ENCODE measurements around the gene CDCA8. TPM values are rescaled to one million over a fixed set of nuclear protein-coding genes. Genes with fewer than 3 reads are reported as not detected.

The CDCA8 gene
- total and polyA plus RNA-seq, 2 of the 8 experiments (the other 6 are each of a cell fraction or from before 2014, with no cell fraction given), result 43.9 to 46.2 TPM

DNA sequence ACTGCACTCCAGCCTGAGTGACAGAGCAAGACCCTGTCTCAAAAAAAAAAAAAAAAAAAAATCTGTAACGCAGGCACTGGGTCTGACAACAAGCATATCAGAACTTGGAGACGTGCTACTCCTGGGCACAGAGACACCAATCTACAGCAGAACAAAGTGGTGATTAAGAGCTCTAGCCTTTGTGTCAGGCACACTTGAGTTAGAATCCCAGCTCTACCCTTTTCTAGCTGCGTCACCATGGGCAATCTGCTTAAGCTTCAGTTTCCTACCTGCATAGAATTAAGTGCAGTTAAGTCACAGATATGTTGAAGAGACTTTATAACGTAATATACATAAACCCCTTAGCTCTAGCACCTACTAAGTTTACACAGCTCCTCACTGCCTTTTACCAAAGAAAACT, 3.4 kb upstream of the CDCA8 start:
- no peak overlapping the region for H3K14ac ChIP-seq (ENCODE audit: insufficient read length)
- peaks cover 0 to 1% (median 0%) of the 10 kb centered on the region in 4 experiments; a peak in 1 of 7 replicates for H3K27me3 ChIP-seq (replicated peaks in 1 of 4; ENCODE audit: control insufficient read depth in 3 of 4, extremely low read depth in 1 of 4, insufficient read depth in 3 of 4, low read length in 3 of 4)
- no peak overlapping the region for H3K56ac ChIP-seq (replicated peaks; ENCODE audit: insufficient read length, low read depth, low read length)
- H2BK20ac ChIP-seq (ENCODE audit: low read length), result no peak overlapping the region
- FAIRE-seq (no peak), DNase-seq (ENCODE audit: low read depth in 1 of 2, low spot score in 2 of 2) (no peak)
- no peak overlapping the region for H4K8ac ChIP-seq (ENCODE audit: extremely low read depth, insufficient read depth, low read length)
- no peaks in the 10 kb centered on the region for H3K9me3 ChIP-seq (ENCODE audit: insufficient read depth in 2 of 2, low read depth in 1 of 2, low read length in 1 of 2)
- no peak overlapping the region for H3K27ac ChIP-seq (ENCODE audit: low read depth, low read length)
- H2AFZ ChIP-seq (ENCODE audit: low read length), result no peak overlapping the region
- no peak overlapping the region for H2AK5ac ChIP-seq (ENCODE audit: low read depth, low read length)
- no peak overlapping the region for H4K5ac ChIP-seq (ENCODE audit: insufficient read length, low read depth, low read length)
- ChIA-PET CTCF (ENCODE audit: partially characterized antibody) (interaction anchor here (0.5 to 20.8 kb wide), 8 partner anchors 9 to 85 kb away, joined by 3 to 400 read pairs (median 4); no protein-coding TSS in a partner anchor), POLR2A (ENCODE audit: partially characterized antibody) (interaction anchor here (0.6 kb wide), 1 partner anchor 94 kb away, joined by 3 read pairs; no protein-coding TSS in a partner anchor)
- 85% methylated on average over 4 of the region's 4 CpGs; no CpG with 5 or more reads in 1 of the 2 experiments for WGBS, 2 experiments (ENCODE audit: extremely low coverage in 1 of 2, insufficient coverage in 1 of 2, insufficient read length in 1 of 2, insufficient replicate concordance in 2 of 2, low coverage in 1 of 2, low lambda C conversion rate in 2 of 2, missing lambda C conversion rate in 1 of 2)
- peaks cover 13% of the 10 kb centered on the region for H3K23me2 ChIP-seq (ENCODE audit: low read depth, low read length)
- H3K4ac ChIP-seq (replicated peaks; ENCODE audit: insufficient read length, low read depth, low read length), result no peak overlapping the region
- H3K23ac ChIP-seq (ENCODE audit: insufficient read length), result no peak overlapping the region
- H2BK12ac ChIP-seq (ENCODE audit: low read depth, low read length), result no peak overlapping the region
- H3K4me3 ChIP-seq (ENCODE audit: extremely low read depth in 1 of 4, insufficient read depth in 2 of 4, low read depth in 3 of 4, low read length in 4 of 4), result peak overlapping the region in 1 of 4 experiments; percentile 88; a peak in 2 of 8 replicates
- 0 out of 2 replicates have a peak, but pooled peaks cover 2% of the 10 kb centered on the region for H3K79me1 ChIP-seq (ENCODE audit: low read depth, low read length)
- no peak overlapping the region for H2BK15ac ChIP-seq (ENCODE audit: low read length)
- peaks cover 0 to 13% (median 9%) of the 10 kb centered on the region in 4 experiments; a peak in 6 of 7 replicates for H3K4me1 ChIP-seq (replicated peaks in 1 of 4; ENCODE audit: control insufficient read depth in 3 of 4, insufficient read depth in 4 of 4, low read length in 3 of 4)
- peaks cover 3 to 32% (median 21%) of the 10 kb centered on the region in 4 experiments; a peak in 7 of 8 replicates for H3K36me3 ChIP-seq (ENCODE audit: control insufficient read depth in 2 of 4, insufficient read depth in 4 of 4, low read length in 3 of 4)
- H3K18ac ChIP-seq (ENCODE audit: extremely low read depth, low read length), result no peak overlapping the region
- H2BK120ac ChIP-seq (replicated peaks; ENCODE audit: low read depth, low read length), result no peak overlapping the region
- H4K20me1 ChIP-seq (replicated peaks in 1 of 2; ENCODE audit: control insufficient read depth in 1 of 2, insufficient read depth in 2 of 2, low read length in 2 of 2), result peaks cover 0 to 7% of the 10 kb centered on the region in 2 experiments
- peaks cover 0 to 22% of the 10 kb centered on the region in 2 experiments; a peak in 2 of 4 replicates for H3K79me2 ChIP-seq (ENCODE audit: control insufficient read depth in 1 of 2, insufficient read depth in 2 of 2, low read length in 2 of 2)
- H3K4me2 ChIP-seq (ENCODE audit: insufficient read depth in 1 of 2, low read depth in 2 of 2, low read length in 2 of 2), result peak overlapping the region; percentile 79 to 90; a peak in 2 of 4 replicates
- H3K9ac ChIP-seq (replicated peaks in 1 of 4; ENCODE audit: extremely low read depth in 1 of 4, low read depth in 3 of 4, low read length in 3 of 4), result no peak overlapping the region
- no peak overlapping the region for H4K91ac ChIP-seq (replicated peaks; ENCODE audit: insufficient read length, low read length)
- H2BK5ac ChIP-seq (ENCODE audit: low read depth, low read length), result no peak overlapping the region
- TF ChIP-seq SP2 (IDR thresholded peaks at IDR 0.05; ENCODE audit: low read length), result no peak
- no peak for TF ChIP-seq KDM4A (IDR thresholded peaks at IDR 0.05; ENCODE audit: low read depth, low read length, severe bottlenecking)
- TF ChIP-seq EZH2 (IDR thresholded peaks at IDR 0.05; ENCODE audit: low read depth, low read length, severe bottlenecking), result no peak
- no peak for TF ChIP-seq SIN3A (conservative IDR thresholded peaks at IDR 0.05 in 1 of 2, IDR thresholded peaks at IDR 0.05 in 1 of 2; ENCODE audit: low read depth in 1 of 2, low read length in 2 of 2)
- TF ChIP-seq CTCF (IDR thresholded peaks at IDR 0.05; ENCODE audit: control extremely low read depth in 1 of 3, insufficient read depth in 1 of 3, low read depth in 1 of 3, low read length in 3 of 3), result no peak
- TF ChIP-seq CHD2 (IDR thresholded peaks at IDR 0.05; ENCODE audit: low read length), result no peak
- no peak for TF ChIP-seq TEAD4 (IDR thresholded peaks at IDR 0.05; ENCODE audit: low read depth, low read length)
- no peak for TF ChIP-seq SRF (IDR thresholded peaks at IDR 0.05; ENCODE audit: low read depth, low read length)
- no peak for TF ChIP-seq POLR2AphosphoS5 (IDR thresholded peaks at IDR 0.05; ENCODE audit: low read depth, low read length)
- no peak for TF ChIP-seq TAF7 (optimal IDR thresholded peaks at IDR 0.05; ENCODE audit: borderline replicate concordance, low read depth, low read length)

Measured in H1 (cell line).